H9 (cell line): ENCODE data around the gene SVEP1. TPM values are rescaled to one million over a fixed set of nuclear protein-coding genes. Genes with fewer than 3 reads are reported as not detected.

ENCODE experiments used
- DNase-seq: peaks from one replicate; pipeline ENCODE4 v3.0.0-alpha.2; 2017
- H2AFZ ChIP-seq: one replicate; pipeline ENCODE4 v1.6.1; 2013; ENCODE audit warnings: mild to moderate bottlenecking, low read length, control low read depth, moderate library complexity
- H2AK5ac ChIP-seq: 2 replicates; pipeline ENCODE4 v1.6.1; 2013; ENCODE audit warnings: low read length, control low read depth, mixed read lengths; ENCODE audit not compliant: insufficient read length
- H2BK120ac ChIP-seq: one replicate; pipeline ENCODE4 v1.6.1; 2013; ENCODE audit warnings: low read depth, mild to moderate bottlenecking, low read length, control low read depth, inconsistent platforms; ENCODE audit not compliant: poor library complexity, severe bottlenecking
- H2BK12ac ChIP-seq: 2 replicates; pipeline ENCODE4 v1.6.1; 2013; ENCODE audit warnings: low read length, control low read depth, mixed read lengths, low read depth; ENCODE audit not compliant: insufficient read length
- H2BK15ac ChIP-seq: 2 replicates; pipeline ENCODE4 v1.6.1; 2013; ENCODE audit warnings: low read depth, low read length, control low read depth
- H2BK20ac ChIP-seq: one replicate; pipeline ENCODE4 v1.6.1; 2013; ENCODE audit warnings: low read depth, mild to moderate bottlenecking, low read length, control low read depth, inconsistent platforms; ENCODE audit not compliant: poor library complexity, severe bottlenecking
- H2BK5ac ChIP-seq: 2 replicates; pipeline ENCODE4 v1.6.1; 2013; ENCODE audit warnings: low read length, control low read depth, mixed read lengths; ENCODE audit not compliant: insufficient read length
- H3K14ac ChIP-seq: 2 replicates; pipeline ENCODE4 v1.6.1; 2013; ENCODE audit warnings: low read length, control low read depth; ENCODE audit not compliant: insufficient read depth
- H3K18ac ChIP-seq: 2 replicates; pipeline ENCODE4 v1.6.1; 2013; ENCODE audit warnings: low read depth, mild to moderate bottlenecking, mixed read lengths, low read length, control low read depth; ENCODE audit not compliant: insufficient read length
- H3K23ac ChIP-seq: 2 replicates; pipeline ENCODE4 v1.6.1; 2013; ENCODE audit warnings: low read length, control low read depth, mixed read lengths, low read depth; ENCODE audit not compliant: insufficient read length
- H3K23me2 ChIP-seq: 2 replicates; pipeline ENCODE4 v1.6.1; 2013; ENCODE audit warnings: low read depth, mild to moderate bottlenecking, mixed read lengths, low read length, control low read depth; ENCODE audit not compliant: insufficient read length, poor library complexity, severe bottlenecking
- H3K27ac ChIP-seq: 2 replicates; pipeline ENCODE4 v1.5.1; 2013; ENCODE audit warnings: low read length, control low read depth, mixed read lengths, low read depth; ENCODE audit not compliant: insufficient read length
- H3K27me3 ChIP-seq: 2 replicates; pipeline ENCODE4 v1.6.1; 2013; ENCODE audit warnings: low read length, control low read depth, inconsistent platforms; ENCODE audit not compliant: insufficient read depth
- H3K4ac ChIP-seq: 2 replicates; pipeline ENCODE4 v1.6.1; 2013; ENCODE audit warnings: low read depth, mild to moderate bottlenecking, control low read depth, inconsistent platforms, low read length, moderate library complexity
- H3K4me1 ChIP-seq: 2 replicates; pipeline ENCODE4 v1.6.1; 2013; ENCODE audit warnings: low read length, control low read depth, inconsistent platforms; ENCODE audit not compliant: insufficient read depth
- H3K4me2 ChIP-seq: 2 replicates; pipeline ENCODE4 v1.6.1; 2013; ENCODE audit warnings: low read length, control low read depth, mixed read lengths; ENCODE audit not compliant: insufficient read length, insufficient read depth
- H3K56ac ChIP-seq: 2 replicates; pipeline ENCODE4 v1.6.1; 2013; ENCODE audit warnings: low read depth, mild to moderate bottlenecking, mixed read lengths, low read length, control low read depth; ENCODE audit not compliant: insufficient read length
- H3K79me1 ChIP-seq: 2 replicates; pipeline ENCODE4 v1.6.1; 2013; ENCODE audit warnings: low read depth, mild to moderate bottlenecking, moderate library complexity, low read length, control low read depth, inconsistent platforms; ENCODE audit not compliant: insufficient read depth, poor library complexity, severe bottlenecking
- H3K79me2 ChIP-seq: 2 replicates; pipeline ENCODE4 v1.6.1; 2013; ENCODE audit warnings: low read length, control low read depth, inconsistent platforms; ENCODE audit not compliant: insufficient read depth
- H3K9ac ChIP-seq: 2 replicates; pipeline ENCODE4 v1.6.1; 2013; ENCODE audit warnings: low read length, control low read depth, mixed read lengths; ENCODE audit not compliant: insufficient read length; ENCODE audit errors: extremely low read depth
- H3K9me3 ChIP-seq: one replicate; pipeline ENCODE4 v1.6.1; 2013; ENCODE audit warnings: low read depth, low read length, inconsistent platforms; ENCODE audit not compliant: control insufficient read depth
- H3T11ph ChIP-seq: one replicate; pipeline ENCODE4 v1.6.1; 2013; ENCODE audit warnings: mild to moderate bottlenecking, low read length, control low read depth, inconsistent platforms
- H4K20me1 ChIP-seq: one replicate; pipeline ENCODE4 v1.6.1; 2013; ENCODE audit not compliant: control insufficient read depth, insufficient read length, insufficient read depth
- H4K5ac ChIP-seq: 2 replicates; pipeline ENCODE4 v1.6.1; 2013; ENCODE audit warnings: low read depth, mild to moderate bottlenecking, mixed read lengths, low read length, control low read depth; ENCODE audit not compliant: insufficient read length
- H4K8ac ChIP-seq: replicated peaks from 2 replicates; pipeline ENCODE4 v1.6.1; 2013; ENCODE audit warnings: low read length, control low read depth, mixed read lengths, low read depth; ENCODE audit not compliant: insufficient read length
- H4K91ac ChIP-seq: 2 replicates; pipeline ENCODE4 v1.6.1; 2013; ENCODE audit warnings: low read depth, mild to moderate bottlenecking, moderate library complexity, mixed read lengths, low read length, control low read depth; ENCODE audit not compliant: insufficient read length
- H3K27ac Mint-ChIP-seq, 3 experiments: 2 replicates in 2 of 3; 3 replicates in 1 of 3; pipeline ENCODE4 v1.8.0; 2020 to 2021; ENCODE audit warnings: mixed read lengths in 3 of 3, mild to moderate bottlenecking in 1 of 3, moderate library complexity in 1 of 3
- H3K27me3 Mint-ChIP-seq: 2 replicates; pipeline ENCODE4 v1.8.0; 2021; ENCODE audit warnings: low read depth, mild to moderate bottlenecking, moderate library complexity, mixed read lengths
- H3K36me3 Mint-ChIP-seq, 3 experiments: 2 replicates in 2 of 3; 3 replicates in 1 of 3; pipeline ENCODE4 v1.8.0; 2020 to 2021; ENCODE audit warnings: low read depth in 3 of 3, mixed read lengths in 3 of 3; ENCODE audit not compliant: insufficient read depth in 1 of 3
- H3K4me1 Mint-ChIP-seq, 2 experiments: 2 replicates each; pipeline ENCODE4 v1.8.0; 2020; ENCODE audit warnings: mixed read lengths in 2 of 2
- H3K4me3 Mint-ChIP-seq, 2 experiments: 2 replicates in 1 of 2; 3 replicates in 1 of 2; pipeline ENCODE4 v1.8.0; 2020 to 2021; ENCODE audit warnings: mild to moderate bottlenecking in 2 of 2, mixed read lengths in 2 of 2, moderate library complexity in 1 of 2
- H3K9me3 Mint-ChIP-seq, 2 experiments: 2 replicates in 1 of 2; 3 replicates in 1 of 2; pipeline ENCODE4 v1.8.0; 2020; ENCODE audit warnings: mild to moderate bottlenecking in 2 of 2, mixed read lengths in 2 of 2, moderate library complexity in 1 of 2
- WGBS: extraction: QIAGEN DNeasy Blood & Tissue Kit; methylation state at CpG from one replicate; pipeline ENCODE4 v1.1.7; 2013; ENCODE audit warnings: missing lambda C conversion rate, low lambda C conversion rate, mixed read lengths; ENCODE audit not compliant: insufficient read length; ENCODE audit errors: extremely low coverage; 5-methylcytosine and 5-hydroxymethylcytosine counted together
- total RNA-seq: library from RNA; stranded (reverse); gene quantifications from 2 replicates; pipeline ENCODE4 v1.2.1, GENCODE V29; 2021
- TF ChIP-seq, protein P1 (sequence below): fragments of 200-600 bp; sonication (generic); conservative IDR thresholded peaks from 3 replicates; pipeline ENCODE4 v1.8.0; 2021; ENCODE audit warnings: antibody characterized with exemption, mild to moderate bottlenecking

SVEP1 gene
- total RNA-seq, 1 experiment from 2014 or later: 0.17 TPM

- no peak overlapping the region for H2BK15ac ChIP-seq
- H3K9me3 Mint-ChIP-seq: no peaks in the 10 kb centered on the region
- H3K4me1 Mint-ChIP-seq: no peaks in the 10 kb centered on the region
- no peak overlapping the region for H3K4ac ChIP-seq
- H2BK5ac ChIP-seq: no peak overlapping the region
- no peak for DNase-seq
- H3K27me3 Mint-ChIP-seq: no peaks in the 10 kb centered on the region
- no peaks in the 10 kb centered on the region for H3K79me2 ChIP-seq
- H3K18ac ChIP-seq: no peak overlapping the region
- no peaks in the 10 kb centered on the region for H3K36me3 Mint-ChIP-seq
- no peak overlapping the region for H4K91ac ChIP-seq
- no peaks in the 10 kb centered on the region for H3K79me1 ChIP-seq
- no CpG with 5 or more reads among the region's 5 CpGs for WGBS
- no peak overlapping the region for H2AK5ac ChIP-seq
- TF ChIP-seq, protein P1, sequence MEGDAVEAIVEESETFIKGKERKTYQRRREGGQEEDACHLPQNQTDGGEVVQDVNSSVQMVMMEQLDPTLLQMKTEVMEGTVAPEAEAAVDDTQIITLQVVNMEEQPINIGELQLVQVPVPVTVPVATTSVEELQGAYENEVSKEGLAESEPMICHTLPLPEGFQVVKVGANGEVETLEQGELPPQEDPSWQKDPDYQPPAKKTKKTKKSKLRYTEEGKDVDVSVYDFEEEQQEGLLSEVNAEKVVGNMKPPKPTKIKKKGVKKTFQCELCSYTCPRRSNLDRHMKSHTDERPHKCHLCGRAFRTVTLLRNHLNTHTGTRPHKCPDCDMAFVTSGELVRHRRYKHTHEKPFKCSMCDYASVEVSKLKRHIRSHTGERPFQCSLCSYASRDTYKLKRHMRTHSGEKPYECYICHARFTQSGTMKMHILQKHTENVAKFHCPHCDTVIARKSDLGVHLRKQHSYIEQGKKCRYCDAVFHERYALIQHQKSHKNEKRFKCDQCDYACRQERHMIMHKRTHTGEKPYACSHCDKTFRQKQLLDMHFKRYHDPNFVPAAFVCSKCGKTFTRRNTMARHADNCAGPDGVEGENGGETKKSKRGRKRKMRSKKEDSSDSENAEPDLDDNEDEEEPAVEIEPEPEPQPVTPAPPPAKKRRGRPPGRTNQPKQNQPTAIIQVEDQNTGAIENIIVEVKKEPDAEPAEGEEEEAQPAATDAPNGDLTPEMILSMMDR: no peak
- no peak overlapping the region for H2BK20ac ChIP-seq
- H4K5ac ChIP-seq: no peak overlapping the region
- H3K27ac ChIP-seq: no peak overlapping the region
- H2AFZ ChIP-seq: no peak overlapping the region
- no peak overlapping the region for H3K56ac ChIP-seq
- H3K9me3 ChIP-seq: no peaks in the 10 kb centered on the region
- H3K14ac ChIP-seq: no peak overlapping the region
- no peaks in the 10 kb centered on the region for H3K23me2 ChIP-seq
- H3K27ac Mint-ChIP-seq: no peak overlapping the region
- H3K4me3 Mint-ChIP-seq: no peak overlapping the region
- H3K23ac ChIP-seq: no peak overlapping the region
- no peak overlapping the region for H4K8ac ChIP-seq
- H3T11ph ChIP-seq: no peak overlapping the region
- H3K9ac ChIP-seq: no peak overlapping the region
- H3K4me1 ChIP-seq: peaks cover 2% of the 10 kb centered on the region; the same call in 1 of the 2 replicates
- no peak overlapping the region for H2BK12ac ChIP-seq
- H4K20me1 ChIP-seq: no peaks in the 10 kb centered on the region
- no peak overlapping the region for H3K4me2 ChIP-seq
- no peaks in the 10 kb centered on the region for H3K27me3 ChIP-seq
- H2BK120ac ChIP-seq: no peak overlapping the region
These were observed 33.1 kb downstream of the SVEP1 start for GRCh38 chr9:110546411-110546871.
